ENCODE results near the gene TUBGCP2. TPM values are rescaled to one million over a fixed set of nuclear protein-coding genes. Genes with fewer than 3 reads are reported as not detected.

TUBGCP2 gene
- total and polyA plus RNA-seq, 11 donors = 33.5 to 49.5 (median 38.2) TPM

DNA sequence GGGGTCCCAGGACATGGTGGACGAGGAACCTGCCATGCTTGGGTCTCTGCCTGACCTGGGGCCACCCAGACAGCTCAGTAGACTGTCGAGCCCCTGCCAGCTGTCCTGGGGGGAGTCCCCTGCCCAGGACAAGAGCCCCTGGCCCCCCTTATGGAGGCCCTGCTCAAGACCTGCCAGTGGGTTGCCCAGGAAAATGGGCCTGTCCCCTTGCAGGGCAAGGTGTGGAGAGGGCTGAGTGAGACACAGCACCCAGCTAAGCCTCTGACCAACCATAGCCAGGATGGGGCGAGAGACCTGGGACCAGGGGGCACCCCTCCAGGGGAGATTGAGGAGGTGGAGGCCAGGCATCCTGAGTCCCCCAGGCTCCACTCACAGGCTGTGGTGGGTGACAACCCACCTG lies 47.3 kb upstream of the TUBGCP2 start:
- H3K27me3 ChIP-seq = no peaks in the 10 kb centered on the region
- 96 to 100% (median 97%) methylated on average over 1 to 3 of the region's 3 CpGs; no CpG with 5 or more reads in 1 of the 4 donors for WGBS, 4 donors

DNA sequence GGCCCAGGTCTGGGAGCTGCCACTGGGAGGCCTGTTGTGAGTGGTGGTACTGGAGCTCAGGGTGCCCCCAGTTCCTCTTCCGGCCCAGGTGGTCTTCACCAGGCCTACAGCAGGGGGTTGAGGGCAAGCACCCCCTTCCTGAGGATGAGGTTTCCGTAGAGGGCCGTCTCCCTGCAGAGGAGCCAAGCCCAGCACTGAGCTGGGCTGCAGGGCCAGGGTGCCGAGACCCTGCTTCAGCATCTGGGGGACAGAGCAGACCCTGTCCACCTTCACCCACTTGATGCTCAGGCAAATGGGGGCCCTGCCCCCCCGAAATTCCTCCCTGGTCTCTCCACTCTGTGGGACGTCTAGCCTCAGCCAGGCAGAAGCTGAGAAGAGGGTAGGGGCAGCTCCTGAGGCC lies 46.6 kb upstream of the TUBGCP2 start:
- intact Hi-C loops (cut with DNase I) = no loop called here
- H3K27me3 ChIP-seq = peaks cover 0 to 4% (median 0%) of the 10 kb centered on the region in 9 donors
- WGBS, 4 donors = 93 to 100% (median 97%) methylated on average over 2 to 6 of the region's 6 CpGs
- H3K4me3 ChIP-seq = no peak overlapping the region
- H3K27ac ChIP-seq = no peak overlapping the region
- TF ChIP-seq POLR2A (IDR thresholded peaks at IDR 0.05) (no peak), CTCF (IDR thresholded peaks at IDR 0.05) (no peak)
- peak in 1 of 5 donors; percentile 42 for DNase-seq
- ATAC-seq = no peak
- peaks cover 3 to 21% (median 13%) of the 10 kb centered on the region in 12 donors for H3K4me1 ChIP-seq
- no peaks in the 10 kb centered on the region for H3K9me3 ChIP-seq
- peaks cover 0 to 5% (median 0%) of the 10 kb centered on the region in 9 donors for H3K36me3 ChIP-seq

More for the DNA sequence above, 47.3 kb upstream of the TUBGCP2 start:
- Histone ChIP-seq H3K9me3 (peaks cover 0 to 3% (median 0%) of the 10 kb centered on the region in 12 donors), H3K27ac (no peak overlapping the region), H3K36me3 (peaks cover 0 to 5% (median 0%) of the 10 kb centered on the region in 9 donors), H3K4me1 (peaks cover 3 to 21% (median 13%) of the 10 kb centered on the region in 12 donors), H3K4me3 (no peak overlapping the region)
- intact Hi-C loops (cut with DNase I) = no loop called here
- peak in 1 of 5 donors; percentile 56 for DNase-seq
- TF ChIP-seq POLR2A (IDR thresholded peaks at IDR 0.05) (no peak), CTCF (IDR thresholded peaks at IDR 0.05) (no peak)
- no peak for ATAC-seq

DNA sequence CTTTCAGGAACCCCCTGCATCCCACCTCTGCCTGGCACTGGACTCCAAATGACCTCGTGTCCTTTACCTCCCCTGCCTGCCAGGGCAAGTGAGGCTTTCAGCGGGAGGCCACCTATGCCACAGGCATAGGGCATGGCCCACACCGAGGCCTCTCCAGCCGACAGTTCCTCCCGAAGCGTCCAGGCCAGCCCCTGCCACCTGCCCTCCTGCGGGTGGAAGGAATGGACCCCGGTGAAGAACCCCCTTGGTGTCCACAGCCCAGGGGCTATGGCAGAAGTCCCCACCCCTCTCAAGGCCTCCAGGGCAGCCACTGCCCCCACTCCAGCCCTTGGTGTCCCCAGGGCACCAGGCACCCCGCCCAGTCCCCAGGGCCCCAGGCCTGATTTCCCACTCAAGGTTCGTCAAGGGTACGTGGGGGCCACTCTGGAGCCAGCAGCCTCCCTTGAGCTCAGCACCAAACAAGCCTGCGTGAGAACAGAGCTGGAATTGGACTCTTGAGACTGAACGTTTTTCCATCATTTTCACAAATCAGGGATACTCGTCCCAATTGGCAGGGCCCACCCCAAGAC lies 46.1 kb upstream of the TUBGCP2 start:
- TF ChIP-seq POLR2A (IDR thresholded peaks at IDR 0.05) (no peak), CTCF (IDR thresholded peaks at IDR 0.05) (no peak)
- peaks cover 3 to 21% (median 13%) of the 10 kb centered on the region in 12 donors for H3K4me1 ChIP-seq
- H3K27me3 ChIP-seq = peaks cover 0 to 9% (median 0%) of the 10 kb centered on the region in 9 donors
- WGBS, 4 donors = 93 to 96% (median 95%) methylated on average over 12 to 14 of the region's 14 CpGs
- H3K9me3 ChIP-seq = no peaks in the 10 kb centered on the region
- H3K27ac ChIP-seq = no peak overlapping the region
- intact Hi-C loops (cut with DNase I) = no loop called here
- H3K4me3 ChIP-seq = no peak overlapping the region
- H3K36me3 ChIP-seq = peaks cover 0 to 5% (median 0%) of the 10 kb centered on the region in 9 donors
- ATAC-seq (no peak), DNase-seq (peak in 1 of 5 donors; percentile 53)

- Histone ChIP-seq H3K9me3 (no peaks in the 10 kb centered on the region), H3K4me3 (no peak overlapping the region), H3K27ac (no peak overlapping the region), H3K27me3 (peaks cover 0 to 10% (median 0%) of the 10 kb centered on the region in 9 donors), H3K4me1 (peaks cover 3 to 21% (median 13%) of the 10 kb centered on the region in 12 donors), H3K36me3 (peaks cover 0 to 5% (median 0%) of the 10 kb centered on the region in 9 donors)
- ATAC-seq (no peak), DNase-seq (peak in 1 of 5 donors; percentile 54)
- 87 to 93% (median 88%) methylated on average over 14 to 16 of the region's 16 CpGs for WGBS, 4 donors
- intact Hi-C loops (cut with DNase I) = no loop called here
- TF ChIP-seq POLR2A (IDR thresholded peaks at IDR 0.05) (no peak), CTCF (IDR thresholded peaks at IDR 0.05) (no peak)
These were observed 45.4 kb upstream of the TUBGCP2 start for GRCh38 chr10:133353988-133354605.

Measured in heart left ventricle (tissue), 16 donors.